GM21367 (cell line): ENCODE measurements around the gene FAHD2A.
"Not testable (repeated sequence)": the region's sequence is repeated elsewhere in the genome, so short reads cannot be mapped to it uniquely, and the experiment has no call there.

ENCODE experiments used
- ATAC-seq: cut with Tn5 transposase; IDR thresholded peaks from one replicate; pipeline ENCODE4 v1.9.1; 2021; ENCODE audit not compliant: unreplicated experiment

FAHD2A gene

GRCh38 chr2:95402370-95403203, at the start of gene FAHD2A:
TSS of gene FAHD2A (plus strand) at chr2:95402708. CDS start at chr2:95405559, 2,851 bp downstream.
- peak; percentile 93 for ATAC-seq

- ATAC-seq, result no peak
Observed at GRCh38 chr2:95353055-95353575, 49.4 kb upstream of the FAHD2A start.

GRCh38 chr2:95353613-95354468, 48.7 kb upstream of the FAHD2A start:
- no peak for ATAC-seq

- no peak for ATAC-seq
Observed at GRCh38 chr2:95354469-95354901, 48.0 kb upstream of the FAHD2A start.

GRCh38 chr2:95354925-95355324, 47.6 kb upstream of the FAHD2A start:
- no peak for ATAC-seq

- not testable (repeated sequence) for ATAC-seq
Observed at GRCh38 chr2:95355486-95355885, 47.0 kb upstream of the FAHD2A start.

- ATAC-seq, result no peak
Observed at GRCh38 chr2:95356821-95357700, 45.4 kb upstream of the FAHD2A start.

- ATAC-seq, result no peak
Observed at GRCh38 chr2:95357717-95358280, 44.7 kb upstream of the FAHD2A start.

- ATAC-seq, result no peak
Observed at GRCh38 chr2:95359031-95359430, 43.5 kb upstream of the FAHD2A start.

- no peak for ATAC-seq
Observed at GRCh38 chr2:95359501-95359930, 43.0 kb upstream of the FAHD2A start.

GRCh38 chr2:95361216-95361980, 41.1 kb upstream of the FAHD2A start:
- ATAC-seq, result no peak

GRCh38 chr2:95362486-95362885, 40.0 kb upstream of the FAHD2A start:
- ATAC-seq, result no peak

GRCh38 chr2:95366514-95366913, 36.0 kb upstream of the FAHD2A start:
- no peak for ATAC-seq

GRCh38 chr2:95372216-95372829, 30.2 kb upstream of the FAHD2A start:
- ATAC-seq, result no peak

- no peak for ATAC-seq
Observed at GRCh38 chr2:95372845-95373244, 29.7 kb upstream of the FAHD2A start.

GRCh38 chr2:95374029-95374428, 28.5 kb upstream of the FAHD2A start:
- no peak for ATAC-seq

GRCh38 chr2:95374451-95374920, 28.0 kb upstream of the FAHD2A start:
- no peak for ATAC-seq

GRCh38 chr2:95374921-95375471, 27.5 kb upstream of the FAHD2A start:
- no peak for ATAC-seq
